GM18868 (cell line): ENCODE measurements around the gene LTBP4.
"Not testable (repeated sequence)": the region's sequence is repeated elsewhere in the genome, so short reads cannot be mapped to it uniquely, and the experiment has no call there.

Experiments used
- ATAC-seq: cut with Tn5 transposase; IDR thresholded peaks from one replicate; pipeline ENCODE4 v1.9.1; 2021; ENCODE audit warnings: mild to moderate bottlenecking, moderate library complexity; ENCODE audit not compliant: unreplicated experiment

LTBP4 gene

DNA sequence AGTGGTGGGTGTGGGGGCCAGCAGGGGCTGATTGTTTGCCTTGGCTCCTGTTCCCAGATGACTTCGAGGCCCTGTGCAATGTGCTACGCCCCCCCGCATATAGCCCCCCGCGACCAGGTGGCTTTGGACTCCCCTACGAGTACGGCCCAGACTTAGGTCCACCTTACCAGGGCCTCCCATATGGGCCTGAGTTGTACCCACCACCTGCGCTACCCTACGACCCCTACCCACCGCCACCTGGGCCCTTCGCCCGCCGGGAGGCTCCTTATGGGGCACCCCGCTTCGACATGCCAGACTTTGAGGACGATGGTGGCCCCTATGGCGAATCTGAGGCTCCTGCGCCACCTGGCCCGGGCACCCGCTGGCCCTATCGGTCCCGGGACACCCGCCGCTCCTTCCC lies 25.7 kb downstream of the LTBP4 start:
- ATAC-seq: no peak

DNA sequence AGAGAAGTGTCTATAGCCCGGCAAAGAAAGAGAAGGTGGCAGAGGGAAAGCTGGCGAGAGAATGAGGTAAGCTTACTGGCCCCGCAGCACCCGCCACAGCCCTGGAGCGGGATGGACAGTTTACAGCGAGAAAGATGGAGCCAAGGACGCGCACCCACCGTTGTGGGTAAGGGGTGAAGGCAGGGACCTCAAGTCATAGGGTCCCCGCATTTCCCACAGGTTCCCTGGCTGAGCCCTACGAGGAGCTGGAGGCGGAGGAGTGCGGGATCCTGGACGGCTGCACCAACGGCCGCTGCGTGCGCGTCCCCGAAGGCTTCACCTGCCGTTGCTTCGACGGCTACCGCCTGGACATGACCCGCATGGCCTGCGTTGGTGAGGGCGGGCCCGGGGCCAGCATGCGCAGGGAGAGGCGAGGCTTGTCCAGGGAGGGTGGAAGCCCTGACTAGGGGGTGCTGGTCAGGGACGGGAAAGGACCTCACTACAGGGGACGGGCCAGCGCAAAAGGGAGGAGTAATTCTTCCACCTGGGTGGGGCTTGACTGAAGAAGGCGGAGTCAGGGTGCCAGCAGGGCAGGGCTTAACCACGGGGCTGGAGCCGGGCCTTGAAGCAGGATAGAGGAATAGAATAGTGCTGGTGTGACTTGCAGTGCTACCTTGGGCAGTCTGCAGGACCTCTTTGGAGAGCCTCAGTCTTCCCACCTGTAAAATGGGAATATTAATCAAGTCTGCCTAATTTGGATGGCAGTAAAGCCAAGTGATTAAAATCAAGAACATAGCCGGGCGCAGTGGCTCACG lies 26.5 kb downstream of the LTBP4 start:
- no peak for ATAC-seq

DNA sequence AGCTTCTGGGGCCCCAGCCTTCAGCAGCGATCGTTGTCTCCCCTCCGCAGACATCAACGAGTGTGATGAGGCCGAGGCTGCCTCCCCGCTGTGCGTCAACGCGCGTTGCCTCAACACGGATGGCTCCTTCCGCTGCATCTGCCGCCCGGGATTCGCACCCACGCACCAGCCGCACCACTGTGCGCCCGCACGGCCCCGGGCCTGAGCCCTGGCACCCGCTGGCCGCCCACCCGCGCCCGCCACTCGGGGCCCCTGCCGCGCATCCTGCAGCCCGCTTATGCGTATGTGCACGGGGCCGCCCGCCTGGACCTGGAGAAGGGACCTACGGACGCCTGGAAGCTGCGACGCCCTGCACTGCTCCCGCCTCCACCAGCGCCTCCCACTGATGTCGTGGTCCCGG lies 28.2 kb downstream of the LTBP4 start:
- ATAC-seq: no peak

DNA sequence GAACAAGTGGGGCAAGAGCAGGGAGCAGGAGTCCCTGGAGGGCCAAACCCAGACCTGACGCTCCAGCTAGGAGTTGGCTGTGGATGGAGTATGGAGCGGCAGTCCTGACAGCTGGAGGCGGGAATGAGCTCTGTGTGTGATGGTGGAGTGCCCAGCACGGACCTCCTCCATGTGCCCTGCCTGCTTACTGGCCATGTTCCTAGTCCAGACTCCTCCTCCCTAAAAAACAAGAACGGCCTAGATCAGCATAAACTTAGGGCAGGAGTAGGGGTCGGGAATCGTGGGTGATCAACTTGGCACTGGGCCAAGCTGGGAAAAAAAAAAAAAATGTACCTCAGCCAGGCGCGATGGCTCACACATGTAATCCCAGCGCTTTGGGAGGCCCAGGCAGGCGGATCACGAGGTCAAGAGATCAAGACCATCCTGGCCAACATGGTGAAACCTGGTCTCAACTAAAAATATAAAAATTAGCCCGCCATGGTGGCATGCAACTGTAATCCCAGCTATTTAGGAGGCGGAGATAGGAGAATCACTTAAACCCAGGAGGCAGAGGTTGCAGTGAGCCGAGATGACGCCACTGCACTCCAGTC lies 29.5 kb downstream of the LTBP4 start:
- no peak for ATAC-seq

DNA sequence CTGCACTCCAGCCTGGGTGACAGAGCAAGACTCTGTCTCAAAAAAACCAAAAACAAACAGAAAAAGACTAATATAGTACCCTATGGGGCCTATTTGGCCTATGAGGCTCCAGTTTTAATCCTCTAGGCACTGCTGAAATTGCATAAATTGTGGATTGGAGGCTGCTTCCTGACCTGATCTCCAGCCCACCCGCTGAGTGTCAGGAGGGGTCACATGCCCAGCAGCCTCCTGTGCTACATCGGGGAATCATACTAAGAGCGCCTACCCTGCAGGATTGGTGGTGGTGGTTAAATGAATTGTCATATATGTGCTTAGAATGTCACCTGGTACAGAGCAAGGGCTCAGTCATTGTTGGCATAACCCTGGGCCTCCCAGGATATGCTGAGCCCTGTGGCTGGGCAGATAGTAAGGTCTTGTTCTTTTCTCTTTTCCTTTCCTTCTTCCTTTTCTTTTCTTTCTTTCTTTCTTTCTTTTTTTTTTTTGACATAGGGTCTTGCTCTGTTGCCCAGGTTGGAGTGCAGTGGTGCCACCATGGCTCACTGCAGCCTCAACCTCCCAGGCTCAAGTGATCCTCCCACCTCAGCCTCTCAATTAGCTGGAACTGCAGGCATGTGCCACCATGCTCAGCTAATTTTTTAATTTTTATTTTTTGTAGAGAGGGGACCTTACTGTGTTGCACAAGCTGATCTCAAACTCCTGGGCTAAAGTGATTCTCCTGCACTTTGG lies 31.3 kb downstream of the LTBP4 start:
- ATAC-seq: no peak

DNA sequence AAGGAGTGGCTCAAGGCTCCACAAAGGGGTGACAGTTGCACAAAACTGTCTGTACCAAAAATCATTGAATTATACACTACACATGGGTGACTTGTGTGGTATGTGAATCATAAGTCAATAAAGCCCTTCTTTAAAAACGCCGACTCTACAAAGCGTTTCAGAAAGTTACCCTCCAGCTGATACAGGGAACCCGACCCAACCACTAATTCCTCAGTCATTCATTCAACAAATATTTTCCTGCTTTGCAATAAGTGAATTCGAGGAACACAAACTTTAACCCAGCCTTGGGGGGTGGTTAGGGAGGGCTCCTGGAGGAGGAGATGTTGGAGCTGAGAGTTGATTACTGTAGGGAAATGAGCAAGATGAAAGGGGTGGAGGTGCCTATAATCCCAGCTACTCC lies 32.0 kb downstream of the LTBP4 start:
- ATAC-seq: no peak

DNA sequence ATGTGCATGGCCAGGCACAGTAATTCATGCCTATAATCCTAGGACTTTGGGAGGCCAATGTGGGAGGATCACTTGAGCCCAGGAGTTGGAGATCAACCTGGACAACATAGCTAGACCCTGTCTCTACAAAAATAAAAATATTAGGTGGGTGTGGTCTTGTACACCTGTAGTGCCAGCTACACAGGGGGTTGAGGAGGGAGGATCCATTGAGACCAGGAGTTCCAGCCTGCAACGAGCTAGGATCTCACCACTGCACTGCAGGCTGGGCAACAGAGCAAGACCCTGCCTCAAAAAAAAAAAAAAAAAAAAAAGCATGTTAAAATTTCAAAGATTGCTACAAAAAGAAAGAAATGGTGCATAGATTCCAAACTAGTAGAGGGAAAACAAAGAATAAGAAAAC lies 37.2 kb downstream of the LTBP4 start:
- ATAC-seq: no peak

DNA sequence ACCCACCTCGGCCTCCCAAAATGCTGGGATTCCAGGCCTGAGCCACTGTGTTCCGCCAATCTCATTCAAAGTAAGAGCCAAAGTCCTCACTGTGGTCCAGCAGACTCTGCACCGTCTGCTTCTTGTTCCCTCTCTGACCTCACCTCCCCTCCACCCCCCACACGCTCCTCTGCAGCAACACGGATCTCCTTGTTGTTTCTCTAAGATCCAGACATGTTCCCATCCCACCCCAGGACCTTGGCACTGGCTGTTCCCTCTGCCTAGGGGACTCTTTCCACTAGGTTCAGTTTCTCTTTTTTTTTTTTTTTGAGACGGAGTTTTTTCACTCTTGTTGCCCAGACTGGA lies 38.4 kb downstream of the LTBP4 start:
- no peak for ATAC-seq

DNA sequence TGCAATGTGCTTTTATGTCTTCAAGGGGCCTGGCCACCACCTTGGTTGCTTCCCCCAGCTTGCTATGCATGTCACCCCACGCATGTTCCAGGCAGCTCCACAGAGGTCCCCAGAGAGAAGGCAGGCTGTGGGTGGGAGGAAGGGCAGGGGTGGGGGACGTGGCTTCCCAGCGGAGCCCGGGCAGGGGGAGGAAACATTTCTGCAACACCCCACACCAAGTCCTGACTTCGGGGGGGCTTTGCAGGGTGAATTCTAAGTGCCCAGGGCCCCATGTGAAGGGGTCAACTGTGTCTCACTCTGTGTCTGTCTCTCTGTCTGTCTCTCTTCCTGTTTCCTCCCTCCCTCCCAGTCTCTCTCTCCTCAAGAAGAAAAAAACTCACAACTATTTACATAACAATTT lies 39.6 kb downstream of the LTBP4 start:
- ATAC-seq: no peak

DNA sequence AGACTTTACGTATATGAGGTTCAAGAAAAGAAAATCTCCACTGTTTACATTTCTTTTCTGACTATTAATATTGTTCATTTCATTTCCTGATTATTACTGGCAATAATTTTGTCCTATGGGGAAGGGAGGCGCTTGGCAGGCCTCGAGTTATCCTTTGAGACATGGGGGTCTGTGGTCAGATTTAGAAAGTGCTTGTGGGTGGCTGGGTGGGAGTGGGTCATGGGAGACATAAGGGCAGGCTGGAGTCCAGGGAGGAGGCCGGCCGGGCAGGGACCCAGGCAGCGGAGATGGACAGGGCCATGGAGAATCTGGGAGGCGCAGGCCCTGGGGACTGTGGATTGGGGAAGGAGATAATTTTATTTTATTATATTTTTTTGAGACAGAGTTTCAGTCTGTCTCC lies 40.1 kb downstream of the LTBP4 start:
- ATAC-seq: no peak

DNA sequence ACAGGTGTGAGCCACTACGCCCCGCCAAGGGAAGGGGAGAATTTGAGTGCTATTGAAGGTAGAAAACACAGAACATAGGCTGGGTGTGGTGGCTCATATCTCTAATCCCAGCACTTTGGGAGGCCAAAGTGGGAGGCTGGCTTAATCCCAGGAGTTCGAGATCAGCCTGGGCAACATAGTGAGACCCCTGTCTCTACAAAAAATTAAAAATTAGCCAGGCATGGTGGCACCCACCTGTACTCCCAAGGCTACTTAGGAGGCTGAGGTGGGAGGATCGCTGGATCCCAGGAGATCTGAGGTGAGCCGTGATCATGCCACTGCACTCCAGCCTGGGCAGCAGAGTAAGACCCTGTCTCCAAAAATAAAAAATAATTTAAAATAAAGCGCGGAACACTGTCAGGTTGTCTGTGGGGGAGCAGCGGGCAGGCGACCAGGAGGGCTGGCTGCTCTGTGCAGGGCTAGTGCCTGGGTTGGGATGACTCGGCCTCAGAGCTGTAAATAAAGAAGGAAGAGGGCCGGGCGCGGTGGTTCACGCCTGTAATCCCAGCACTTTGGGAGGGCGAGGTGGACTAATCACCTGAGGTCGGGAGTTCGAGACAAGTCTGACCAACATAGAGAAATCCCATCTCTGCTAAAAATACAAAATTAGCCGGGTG lies 41.0 kb downstream of the LTBP4 start:
- no peak for ATAC-seq

DNA sequence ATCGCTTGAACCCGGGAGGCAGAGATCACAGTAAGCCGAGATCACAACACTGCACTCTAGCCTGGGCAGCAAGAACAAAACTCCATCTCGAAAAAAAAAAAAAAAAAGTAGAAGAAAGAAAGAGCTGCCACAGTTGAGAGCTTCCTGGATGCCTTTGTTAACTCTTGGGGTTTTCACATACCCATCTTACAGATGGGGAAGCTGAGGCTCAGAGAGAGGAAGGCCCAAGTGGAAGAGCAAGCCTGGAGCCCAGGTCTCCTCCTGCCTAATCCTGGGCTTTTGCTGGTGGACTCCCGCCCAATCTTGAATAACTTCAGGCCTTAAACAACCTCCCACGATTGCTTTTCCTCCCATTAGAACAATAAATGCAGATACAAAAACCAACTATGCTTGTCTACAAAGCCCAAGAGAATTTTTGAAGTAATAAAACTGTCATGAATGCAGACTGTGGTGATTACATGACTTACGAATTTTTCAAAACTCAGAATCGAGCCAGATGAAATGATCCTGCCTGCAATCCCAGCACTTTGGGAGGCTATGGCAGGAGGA lies 41.7 kb downstream of the LTBP4 start:
- no peak for ATAC-seq

DNA sequence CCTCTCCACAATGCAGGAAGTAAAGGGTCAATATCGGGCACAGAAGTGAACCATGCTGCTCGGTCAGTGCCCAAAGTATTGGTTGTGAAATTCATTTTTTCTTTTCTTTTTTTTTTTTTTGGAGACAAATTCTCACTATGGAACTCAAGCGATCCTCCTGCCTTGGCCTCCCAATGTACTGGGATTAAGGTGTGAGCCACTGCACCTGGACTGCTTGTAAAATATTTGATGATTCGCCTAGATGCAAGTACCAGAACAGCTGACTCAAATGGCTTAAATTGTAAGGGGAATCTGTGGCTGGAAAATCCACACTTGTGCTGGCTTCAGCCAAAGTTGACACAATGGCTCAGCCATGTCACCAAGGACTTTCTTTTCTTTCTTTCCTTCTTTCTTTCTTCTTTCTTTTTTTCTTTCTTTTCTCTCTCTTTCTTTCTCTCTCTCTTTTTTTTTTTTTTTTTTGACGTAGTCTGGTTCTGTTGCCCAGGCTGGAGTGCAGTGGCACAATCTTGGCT lies 45.6 kb downstream of the LTBP4 start:
- ATAC-seq: no peak

DNA sequence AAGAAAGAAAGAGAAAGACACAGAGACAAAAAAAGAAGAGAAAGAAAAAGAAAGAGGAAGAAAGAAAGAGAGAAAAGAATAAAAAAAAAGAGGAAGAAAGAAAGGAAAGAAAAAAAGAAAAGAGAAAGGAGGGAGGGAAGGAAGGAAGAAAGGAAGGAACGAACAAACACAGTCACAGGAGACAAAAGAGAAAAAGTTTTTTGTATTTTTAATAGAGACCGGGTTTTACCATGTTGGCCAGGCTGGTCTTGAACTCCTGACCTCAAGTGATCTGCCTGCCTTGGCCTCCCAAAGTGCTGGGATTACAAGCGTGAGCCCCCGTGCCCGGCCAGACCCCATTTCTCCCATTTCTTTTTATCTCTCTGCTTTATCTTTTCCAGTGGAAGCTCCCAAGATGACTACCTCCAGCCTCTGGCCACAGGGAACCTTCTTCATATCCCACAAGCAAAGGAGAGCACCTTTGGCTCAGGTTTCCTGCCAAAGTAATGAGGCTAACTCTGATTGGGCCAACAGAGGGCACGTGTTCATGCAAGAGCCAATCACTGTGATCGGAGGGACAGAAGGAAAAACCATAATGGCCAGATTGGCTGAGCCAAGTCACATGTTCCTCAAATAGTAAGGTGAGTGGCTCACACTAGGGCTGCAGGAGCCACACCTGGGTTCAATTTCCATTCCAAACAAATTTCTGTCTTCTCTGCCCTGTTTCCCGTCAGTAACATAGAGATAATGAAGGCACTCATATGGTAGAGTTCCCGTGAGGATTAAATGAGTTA lies 48.9 kb downstream of the LTBP4 start:
- not testable (repeated sequence) for ATAC-seq

DNA sequence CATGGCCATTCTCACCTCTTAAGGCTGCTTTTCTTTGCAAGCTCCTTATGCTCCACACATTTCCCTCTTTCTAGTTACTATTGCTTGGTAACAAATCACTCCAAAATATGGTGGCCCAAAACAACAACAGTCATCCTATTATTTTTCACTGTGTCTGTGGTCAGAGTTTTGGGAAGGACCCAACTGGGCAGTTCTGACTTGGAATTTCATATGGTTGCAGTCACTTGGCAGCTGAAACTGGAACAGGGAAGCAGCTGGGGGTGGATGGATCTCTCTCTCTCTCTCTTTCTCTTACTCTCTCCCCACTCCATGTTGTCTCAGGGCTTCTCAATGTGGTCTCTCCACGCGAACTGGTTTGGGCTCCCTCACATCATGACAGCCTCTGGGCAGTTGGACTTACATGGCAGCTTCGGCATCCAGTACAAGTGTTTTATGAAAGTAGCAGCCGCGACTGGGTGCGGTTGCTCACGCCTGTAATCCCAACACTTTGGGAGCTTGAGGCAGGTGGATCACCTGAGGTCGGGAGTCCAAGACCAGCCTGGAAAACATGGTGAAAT lies 49.7 kb downstream of the LTBP4 start:
- no peak for ATAC-seq

DNA sequence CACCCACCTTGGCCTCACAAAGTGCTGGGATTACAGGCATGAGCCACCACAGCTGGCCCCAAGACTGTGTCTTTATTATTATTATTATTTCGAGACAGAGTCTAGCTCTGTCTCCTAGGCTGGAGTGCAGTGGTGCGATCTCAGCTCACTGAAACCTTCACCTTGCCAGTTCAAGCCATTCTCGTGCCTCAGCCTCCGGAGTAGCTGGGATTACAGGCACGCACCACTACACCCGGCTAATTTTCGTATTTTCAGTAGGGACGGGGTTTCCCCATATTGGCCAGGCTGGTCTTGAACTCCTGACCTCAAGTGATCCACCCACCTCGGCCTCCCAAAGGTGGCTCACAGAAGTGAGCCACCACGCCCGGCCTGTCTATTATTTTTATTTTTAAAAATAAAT lies 51.1 kb downstream of the LTBP4 start:
- ATAC-seq: not testable (repeated sequence)

DNA sequence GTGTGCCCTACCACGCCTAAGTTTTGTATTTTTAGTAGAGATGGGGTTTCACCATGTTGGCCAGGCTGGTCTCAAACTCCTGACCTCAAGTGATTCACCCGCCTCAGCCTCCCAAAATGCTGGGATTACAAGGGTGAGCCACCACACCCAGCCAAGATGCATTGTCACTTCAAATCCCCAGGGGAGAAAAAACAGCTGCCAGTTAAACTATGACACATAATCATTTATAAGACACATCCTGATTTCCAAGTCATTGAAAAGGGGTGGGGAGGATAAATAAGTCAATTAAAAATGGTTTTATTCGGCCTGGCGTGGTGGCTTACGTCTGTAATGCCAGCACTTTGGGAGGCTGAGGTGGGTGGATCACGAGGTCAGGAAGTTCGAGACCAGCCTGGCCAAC lies 54.5 kb downstream of the LTBP4 start:
- ATAC-seq: not testable (repeated sequence)

DNA sequence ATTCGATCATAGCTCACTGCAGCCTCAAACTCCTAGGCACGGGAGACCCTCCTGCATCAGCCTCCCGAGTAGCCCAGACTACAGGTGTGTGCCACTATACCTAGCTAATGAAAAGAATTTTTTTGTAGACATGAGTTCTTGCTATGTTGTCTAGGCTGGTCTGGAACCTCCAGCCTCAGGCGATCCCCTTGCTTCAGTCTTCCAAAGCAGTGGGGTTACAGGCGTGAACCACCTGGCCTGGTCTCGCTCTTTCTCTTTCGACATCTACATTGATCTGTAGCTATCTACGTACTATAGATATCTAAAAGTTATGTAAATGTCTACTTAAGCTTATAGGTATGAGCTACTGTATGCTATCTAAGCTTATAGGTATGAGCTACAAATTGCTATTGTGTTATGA lies 56.9 kb downstream of the LTBP4 start:
- no peak for ATAC-seq

DNA sequence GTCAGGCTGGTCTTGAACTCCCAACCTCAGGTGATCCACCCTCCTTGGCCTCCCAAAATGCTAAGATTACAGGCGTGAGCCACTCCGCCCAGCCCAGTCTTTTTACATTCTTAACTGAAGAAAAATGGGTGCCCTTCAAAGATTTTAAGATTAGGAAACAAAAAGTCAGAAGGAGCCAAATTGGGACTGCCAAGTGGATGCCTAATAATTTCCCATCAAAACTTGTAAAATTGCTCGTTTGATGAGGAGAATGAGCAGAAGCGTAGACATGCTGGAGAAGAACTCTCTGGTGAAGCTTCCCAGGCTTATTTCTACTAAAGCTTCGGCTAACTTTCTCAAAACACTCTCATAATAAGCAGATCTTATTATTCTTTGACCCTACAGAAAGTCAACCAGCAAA lies 57.9 kb downstream of the LTBP4 start:
- ATAC-seq: no peak

DNA sequence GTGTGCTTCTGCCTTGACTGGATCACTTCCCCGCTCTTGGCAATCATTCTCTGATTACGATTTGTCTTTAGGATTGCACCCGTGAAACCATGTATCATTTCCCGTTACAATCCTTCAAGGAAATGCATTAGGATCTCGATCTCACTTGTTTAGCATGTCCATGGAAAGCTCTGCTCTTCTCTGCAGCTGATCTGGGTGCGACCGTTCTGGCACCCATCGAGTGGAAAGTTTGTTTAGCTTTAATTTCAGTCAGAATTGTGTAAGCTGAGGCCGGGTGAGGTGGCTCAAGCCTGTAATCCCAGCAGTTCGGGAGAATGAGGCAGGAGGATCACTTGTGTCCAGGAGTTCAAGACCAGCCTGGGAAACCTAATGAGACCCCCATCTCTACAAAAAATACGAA lies 58.4 kb downstream of the LTBP4 start:
- ATAC-seq: no peak
